H1 (cell line): Measurements from ENCODE around the gene ZNF525. TPM values are rescaled to one million over a fixed set of nuclear protein-coding genes. Genes with fewer than 3 reads are reported as not detected.

Experiments used
- polyA plus RNA-seq, 7 experiments: library from polyadenylated mRNA; depleted of rRNA in 3 of 7; stranded (reverse) in 5 of 7; unstranded in 2 of 7; fragments of >200 nt in 5 of 7; fragments of 200-250 nt in 2 of 7; gene quantifications; 1 replicate in 5 of 7; 2 replicates in 1 of 7; 4 replicates in 1 of 7; pipeline versions ENCODE4 v1.2.1 to v1.2.3, GENCODE V29; 2011 to 2013; ENCODE audit warnings: missing spikeins in 2 of 7, mixed read lengths in 2 of 7
- small RNA-seq: library from polyadenylated mRNA; stranded (forward); fragments of <200 nt; extraction: miRNeasy Mini kit (QIAGEN cat#:217004); gene quantifications from one replicate; pipeline ENCODE3, GENCODE V24; 2013; ENCODE audit not compliant: insufficient read depth
- total RNA-seq: library from RNA; stranded (reverse); fragmentation: NEBNext Ultra II Directional; extraction: Animal tissue kit (Norgen Biotek cat#: 25700); gene quantifications from 2 replicates; pipeline ENCODE4 v1.2.1, GENCODE V29; 2021

ZNF525 gene
- total and polyA plus RNA-seq, 2 of the 8 experiments (the other 6 are each of a cell fraction or from before 2014, with no cell fraction given): 8.2 to 63.4 TPM

Small RNAs within 50 kb of the gene (small RNA-seq; reads per million reads assigned to genes)
- gene RPL39P36: not detected

Other genes starting within 250 kb of the ZNF525 start
- gene ZNF415, start 232.8 kb upstream of the ZNF525 start, total RNA-seq: 9.3 and 9.7 TPM in 2 replicates
- gene ZNF415, start 232.8 kb upstream of the ZNF525 start, polyA plus RNA-seq (2011; rRNA removed): 3.8 and 5.8 TPM in 2 replicates
- 14.6 and 15.0 TPM in 2 replicates for gene ZNF347, start 206.7 kb upstream of the ZNF525 start, total RNA-seq
- 1.4 and 3.0 TPM in 2 replicates for gene ZNF347, start 206.7 kb upstream of the ZNF525 start, polyA plus RNA-seq (2011; rRNA removed)
- 3.7 and 6.4 TPM in 2 replicates for gene ZNF665, start 172.3 kb upstream of the ZNF525 start, total RNA-seq
- gene ZNF665, start 172.3 kb upstream of the ZNF525 start, polyA plus RNA-seq (2011; rRNA removed): 2.4 and 2.8 TPM in 2 replicates
- 28.0 and 29.6 TPM in 2 replicates for gene ZNF677, start 110.8 kb upstream of the ZNF525 start, total RNA-seq
- 26.6 and 37.0 TPM in 2 replicates for gene ZNF677, start 110.8 kb upstream of the ZNF525 start, polyA plus RNA-seq (2011; rRNA removed)
- gene VN1R2, start 107.4 kb upstream of the ZNF525 start, total RNA-seq: not detected in 2 replicates
- 0.06 TPM in 1 of 2 replicates, not detected in the other for gene VN1R2, start 107.4 kb upstream of the ZNF525 start, polyA plus RNA-seq (2011; rRNA removed)
- gene VN1R4, start 98.0 kb upstream of the ZNF525 start, total RNA-seq: not detected in 2 replicates
- gene VN1R4, start 98.0 kb upstream of the ZNF525 start, polyA plus RNA-seq (2011; rRNA removed): not detected in 2 replicates
- 20.8 and 22.5 TPM in 2 replicates for gene ZNF845, start 32.0 kb upstream of the ZNF525 start, total RNA-seq
- 2.4 and 3.6 TPM in 2 replicates for gene ZNF845, start 32.0 kb upstream of the ZNF525 start, polyA plus RNA-seq (2011; rRNA removed)
- 21.0 and 22.3 TPM in 2 replicates for gene ZNF765, start 29.4 kb downstream of the ZNF525 start, total RNA-seq
- gene ZNF765, start 29.4 kb downstream of the ZNF525 start, polyA plus RNA-seq (2011; rRNA removed): 4.5 and 5.4 TPM in 2 replicates
- gene ZNF761, start 66.3 kb downstream of the ZNF525 start, total RNA-seq: 24.2 and 25.1 TPM in 2 replicates
- gene ZNF761, start 66.3 kb downstream of the ZNF525 start, polyA plus RNA-seq (2011; rRNA removed): 10.8 and 11.1 TPM in 2 replicates
- 22.1 and 22.4 TPM in 2 replicates for gene ZNF813, start 102.0 kb downstream of the ZNF525 start, total RNA-seq
- 1.9 and 2.9 TPM in 2 replicates for gene ZNF813, start 102.0 kb downstream of the ZNF525 start, polyA plus RNA-seq (2011; rRNA removed)
- 36.7 and 44.1 TPM in 2 replicates for gene ZNF331, start 172.4 kb downstream of the ZNF525 start, total RNA-seq
- gene ZNF331, start 172.4 kb downstream of the ZNF525 start, polyA plus RNA-seq (2011; rRNA removed): 30.0 and 43.7 TPM in 2 replicates